Measurements from ENCODE around the gene RALB.

Gene RALB

DNA sequence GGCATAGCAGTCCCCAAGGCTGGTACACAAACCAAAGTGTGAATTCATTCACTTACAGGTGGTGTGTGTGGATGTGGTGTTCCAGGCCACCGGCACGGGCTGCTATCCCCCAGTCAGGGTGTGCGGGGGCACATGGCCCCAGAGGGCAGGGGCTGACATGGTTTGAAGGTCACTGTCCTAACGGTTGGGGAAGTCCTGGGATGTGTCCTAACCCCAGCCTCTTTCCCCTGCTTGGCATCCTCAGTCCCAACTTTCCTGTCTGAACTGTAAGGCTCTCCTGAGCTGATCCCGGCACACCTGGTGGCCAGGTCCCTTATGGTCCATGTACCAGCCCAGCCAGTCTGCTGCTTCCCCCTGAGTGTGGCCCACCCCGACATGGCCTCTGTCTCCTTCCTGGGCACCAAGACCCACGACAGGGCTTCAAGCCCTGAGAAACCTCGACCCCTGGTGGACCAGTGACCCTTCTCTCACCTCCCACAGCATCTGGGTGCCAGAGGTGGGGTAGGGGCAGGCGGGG lies 27.0 kb upstream of the RALB start:
- no peak overlapping the region for H3K27ac ChIP-seq
- no peak for TF ChIP-seq ZFX (IDR thresholded peaks at IDR 0.05; ENCODE audit: borderline replicate concordance)
- TF ChIP-seq, protein P1, sequence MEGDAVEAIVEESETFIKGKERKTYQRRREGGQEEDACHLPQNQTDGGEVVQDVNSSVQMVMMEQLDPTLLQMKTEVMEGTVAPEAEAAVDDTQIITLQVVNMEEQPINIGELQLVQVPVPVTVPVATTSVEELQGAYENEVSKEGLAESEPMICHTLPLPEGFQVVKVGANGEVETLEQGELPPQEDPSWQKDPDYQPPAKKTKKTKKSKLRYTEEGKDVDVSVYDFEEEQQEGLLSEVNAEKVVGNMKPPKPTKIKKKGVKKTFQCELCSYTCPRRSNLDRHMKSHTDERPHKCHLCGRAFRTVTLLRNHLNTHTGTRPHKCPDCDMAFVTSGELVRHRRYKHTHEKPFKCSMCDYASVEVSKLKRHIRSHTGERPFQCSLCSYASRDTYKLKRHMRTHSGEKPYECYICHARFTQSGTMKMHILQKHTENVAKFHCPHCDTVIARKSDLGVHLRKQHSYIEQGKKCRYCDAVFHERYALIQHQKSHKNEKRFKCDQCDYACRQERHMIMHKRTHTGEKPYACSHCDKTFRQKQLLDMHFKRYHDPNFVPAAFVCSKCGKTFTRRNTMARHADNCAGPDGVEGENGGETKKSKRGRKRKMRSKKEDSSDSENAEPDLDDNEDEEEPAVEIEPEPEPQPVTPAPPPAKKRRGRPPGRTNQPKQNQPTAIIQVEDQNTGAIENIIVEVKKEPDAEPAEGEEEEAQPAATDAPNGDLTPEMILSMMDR (IDR thresholded peaks at IDR 0.05) = no peak

DNA sequence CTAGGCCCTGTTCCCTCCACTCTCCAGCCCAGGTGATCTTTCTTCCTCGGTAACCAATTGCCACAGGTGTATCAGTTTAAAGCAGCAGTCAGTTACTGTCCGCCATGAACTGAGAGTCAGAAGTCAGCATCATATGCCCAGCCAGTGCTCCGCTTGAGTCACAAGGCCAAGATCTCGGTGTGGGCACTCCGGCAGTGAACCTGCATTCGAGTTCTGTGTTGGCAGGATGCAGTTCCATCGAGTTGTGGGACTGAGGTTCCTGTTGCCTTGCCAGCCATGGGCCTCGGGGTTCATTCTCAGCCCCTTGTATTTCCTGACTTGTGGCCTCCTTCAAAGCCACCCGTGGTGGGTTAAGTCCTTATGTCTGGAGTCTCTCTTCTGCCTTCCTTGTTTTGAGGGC lies 26.3 kb upstream of the RALB start:
- TF ChIP-seq, protein P1 (IDR thresholded peaks at IDR 0.05) = no peak
- no peak for TF ChIP-seq ZFX (IDR thresholded peaks at IDR 0.05; ENCODE audit: borderline replicate concordance)
- H3K27ac ChIP-seq = no peak overlapping the region

DNA sequence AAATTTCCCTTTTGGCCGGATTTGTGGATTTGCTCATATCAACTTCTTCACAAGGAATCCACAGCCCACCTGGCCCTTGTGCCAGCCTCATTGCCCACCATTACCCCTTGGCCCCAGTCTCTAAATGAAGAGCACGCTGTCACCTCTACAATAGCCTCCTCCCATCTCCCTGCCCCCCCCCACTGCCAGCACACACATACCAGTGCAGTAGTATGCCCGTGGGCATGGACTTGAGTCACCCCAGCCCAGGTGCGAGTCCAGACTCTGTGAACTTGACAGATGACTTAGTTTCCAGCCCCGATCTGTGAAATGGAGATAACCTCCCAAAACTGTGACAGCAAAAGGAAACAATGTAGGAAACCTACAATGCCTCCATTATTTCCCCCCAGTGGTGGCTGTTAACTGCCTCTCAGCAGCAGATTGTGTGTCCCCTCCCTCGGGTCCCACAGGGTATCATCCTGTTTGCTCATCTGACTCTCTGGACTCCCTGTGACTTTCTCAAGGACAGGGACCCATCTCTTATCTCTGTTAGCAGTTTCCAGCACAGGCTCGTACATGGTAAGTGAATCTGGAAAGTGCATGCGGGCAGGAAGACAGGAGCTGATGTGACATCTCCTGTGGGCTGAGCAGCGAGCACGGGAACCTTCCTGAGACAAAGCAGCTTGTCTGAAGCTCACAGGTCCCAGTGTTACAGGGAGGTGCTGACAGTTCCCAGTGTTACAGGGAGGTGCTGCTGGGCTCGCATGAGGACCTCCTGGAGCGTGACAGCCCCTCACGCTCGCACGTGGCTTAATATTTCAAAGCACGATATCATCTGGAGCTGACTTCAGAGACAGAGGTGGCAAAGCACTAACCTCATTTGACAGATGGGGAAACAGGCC lies 25.3 kb upstream of the RALB start:
- no peak for TF ChIP-seq ZFX (IDR thresholded peaks at IDR 0.05; ENCODE audit: borderline replicate concordance)

DNA sequence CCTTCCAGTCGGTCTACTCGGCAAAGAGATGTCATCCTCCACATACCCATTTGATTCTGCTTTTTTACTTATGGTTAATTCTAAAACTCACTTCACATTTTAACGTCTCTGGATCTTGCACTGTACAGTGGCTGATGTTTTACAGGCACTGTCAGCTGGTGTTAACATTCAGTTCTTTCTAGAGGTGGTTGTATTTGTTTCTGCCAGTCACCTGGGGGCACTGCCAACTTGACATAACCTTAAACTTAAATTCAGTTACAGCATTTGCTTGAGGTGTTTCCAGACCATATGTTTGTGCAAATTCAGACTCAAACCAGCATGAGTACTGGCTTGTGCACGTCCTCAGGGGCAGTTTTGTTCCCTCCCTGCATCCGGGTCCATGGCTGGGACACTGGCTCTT lies 24.1 kb upstream of the RALB start:
- H3K27ac ChIP-seq = no peak overlapping the region
- TF ChIP-seq, protein P1 (IDR thresholded peaks at IDR 0.05) = no peak
- no peak for TF ChIP-seq ZFX (IDR thresholded peaks at IDR 0.05; ENCODE audit: borderline replicate concordance)

More for the DNA sequence above, 25.3 kb upstream of the RALB start:
- no peak overlapping the region for H3K27ac ChIP-seq

DNA sequence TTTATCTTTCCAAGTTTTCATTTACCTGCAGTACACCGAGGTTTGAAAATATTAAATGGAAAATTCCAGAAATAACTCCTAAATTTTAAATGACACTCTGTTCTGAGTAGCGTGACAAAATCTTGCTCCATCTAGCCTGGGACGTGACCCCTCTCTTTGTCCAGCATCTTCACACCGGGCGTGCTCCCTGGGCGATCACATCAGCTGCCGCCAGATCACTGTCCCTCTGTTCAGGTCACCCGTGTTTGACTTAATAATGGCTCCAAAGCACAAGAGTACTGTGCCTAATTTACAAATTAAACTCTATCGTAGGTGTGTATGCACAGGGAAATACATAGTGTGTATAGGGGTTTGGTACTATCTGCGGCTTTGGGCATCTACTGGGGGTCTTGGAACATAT lies 23.3 kb upstream of the RALB start:
- TF ChIP-seq, protein P1 (IDR thresholded peaks at IDR 0.05) = no peak
- TF ChIP-seq ZFX (IDR thresholded peaks at IDR 0.05; ENCODE audit: borderline replicate concordance) = no peak
- no peak overlapping the region for H3K27ac ChIP-seq

DNA sequence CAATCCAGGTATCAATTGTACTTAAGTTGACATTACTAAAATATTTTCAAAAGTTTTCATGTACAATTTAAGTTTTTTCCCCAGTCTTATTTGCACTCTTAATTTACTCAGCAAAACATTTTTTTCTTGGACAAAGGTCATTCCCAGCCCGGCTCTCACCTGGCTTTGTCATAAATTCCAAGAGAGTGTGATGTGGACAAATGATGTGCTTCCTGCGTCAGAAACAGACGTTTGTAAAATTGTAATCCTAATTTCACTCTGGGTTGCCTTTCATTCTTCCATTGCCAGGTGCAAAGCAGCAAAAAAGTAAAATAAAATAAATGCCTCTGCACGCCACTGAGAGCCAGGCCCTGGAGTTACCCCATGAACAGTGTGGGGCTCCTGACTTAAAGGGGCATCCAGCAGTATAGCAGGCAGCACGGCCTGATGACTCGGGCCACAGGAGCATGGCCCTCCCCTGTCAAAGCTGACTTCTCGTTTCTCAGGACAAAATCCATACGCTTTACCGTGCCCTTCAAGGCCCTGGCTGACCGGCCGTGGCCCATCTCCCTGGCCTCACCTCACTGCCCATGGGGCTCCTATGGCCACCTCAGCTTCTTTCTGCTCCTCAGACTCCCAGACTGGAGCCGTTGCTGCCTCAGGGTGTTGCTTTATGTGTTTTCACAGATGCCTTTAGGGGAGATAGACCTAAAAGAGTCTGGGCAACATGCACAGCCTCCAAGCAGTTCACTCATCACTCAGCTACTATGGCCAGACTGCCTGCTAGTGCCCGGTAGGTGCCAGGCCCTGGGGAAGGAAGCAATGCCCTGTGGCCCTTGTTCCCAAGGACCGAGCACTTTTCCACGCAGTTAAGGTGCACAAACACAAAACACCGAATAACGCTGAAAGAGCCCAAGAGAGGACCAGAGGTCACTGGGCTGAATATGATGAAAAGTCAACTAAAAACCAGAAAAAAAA lies 21.9 kb upstream of the RALB start:
- H3K27ac ChIP-seq = no peak overlapping the region

DNA sequence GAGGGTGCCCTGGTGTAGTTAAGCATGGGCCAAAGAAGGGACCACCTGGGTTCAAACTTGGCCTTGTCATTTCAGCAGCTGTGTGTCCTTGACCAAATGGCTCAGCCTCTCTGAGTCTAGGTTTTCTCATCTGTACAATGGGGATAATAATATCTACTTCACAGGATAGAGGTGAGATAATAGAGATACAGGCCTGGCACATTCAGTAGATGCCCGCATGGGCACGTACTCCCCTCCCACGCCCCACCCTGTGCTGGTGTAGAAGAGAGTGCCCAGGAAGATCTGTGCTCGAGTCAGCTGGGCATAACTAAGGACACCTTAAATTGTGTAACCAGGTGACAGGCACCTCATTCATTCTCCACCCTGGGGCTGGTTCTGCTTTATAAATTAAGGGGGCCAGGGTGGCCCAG lies 21.1 kb upstream of the RALB start:
- TF ChIP-seq, protein P1 (IDR thresholded peaks at IDR 0.05) = no peak
- TF ChIP-seq ZFX (IDR thresholded peaks at IDR 0.05; ENCODE audit: borderline replicate concordance) = no peak

More for the DNA sequence above, 21.9 kb upstream of the RALB start:
- no peak for TF ChIP-seq ZFX (IDR thresholded peaks at IDR 0.05; ENCODE audit: borderline replicate concordance)
- TF ChIP-seq, protein P1 (IDR thresholded peaks at IDR 0.05) = no peak

More for the DNA sequence above, 21.1 kb upstream of the RALB start:
- no peak overlapping the region for H3K27ac ChIP-seq
